ENCODE measurements around the gene TBC1D2. TPM values are rescaled to one million over a fixed set of nuclear protein-coding genes. Genes with fewer than 3 reads are reported as not detected.

The TBC1D2 gene
- total and polyA plus RNA-seq, 2 of the 13 experiments (the other 11 are each of a cell fraction or from before 2014, with no cell fraction given) = 2.0 to 2.8 TPM

DNA sequence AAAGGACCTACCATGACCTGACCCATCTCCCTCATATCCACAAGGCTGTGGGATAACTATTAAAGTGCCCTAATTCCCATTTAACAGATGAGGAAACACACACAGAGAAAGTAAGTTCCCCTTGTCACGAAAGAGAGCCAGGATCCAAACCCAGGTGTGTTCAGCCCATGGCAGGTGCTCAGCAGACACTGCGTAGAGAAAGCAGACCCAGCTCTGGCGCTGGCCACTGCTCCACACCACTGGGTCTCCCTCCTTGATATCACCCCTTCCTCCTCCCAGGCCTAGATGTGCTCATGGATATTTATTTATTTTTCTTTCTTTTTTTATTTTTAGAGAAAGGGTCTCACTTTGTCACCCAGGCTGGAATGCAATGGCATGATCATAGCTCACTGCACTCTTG is 39.1 kb downstream of the TBC1D2 start:
- no peak overlapping the region for H3K27ac ChIP-seq (ENCODE audit: extremely low read length, insufficient read depth, low read length)
- H3K9ac ChIP-seq (ENCODE audit: insufficient read depth, low read depth, low read length) = no peak overlapping the region
- no peaks in the 10 kb centered on the region for H3K79me2 ChIP-seq (ENCODE audit: insufficient read depth, low read length)
- H4K20me1 ChIP-seq (ENCODE audit: insufficient read depth, low read length) = no peaks in the 10 kb centered on the region
- 100% methylated on average over 3 of the region's 3 CpGs for WGBS (ENCODE audit: low lambda C conversion rate)
- ATAC-seq (no peak), FAIRE-seq (no peak), DNase-seq (ENCODE audit: low spot score) (no peak)
- H3K9me3 ChIP-seq (ENCODE audit: low read length) = no peaks in the 10 kb centered on the region
- no peak overlapping the region for H2AFZ ChIP-seq (ENCODE audit: low read length)
- intact Hi-C loops (cut with micrococcal nuclease; ENCODE audit: unreplicated experiment) (no loop called here), in situ Hi-C loops (cut with HindIII; ENCODE audit: extremely low pct_ligation_motif_present, low pct_unique_long_range_greater_than_20kb) (no loop called here)
- no TSS peak for BruUV-seq (replicated peaks)
- peaks cover 14% of the 10 kb centered on the region for H3K4me1 ChIP-seq (ENCODE audit: insufficient read depth, low read length)
- H3K4me2 ChIP-seq (ENCODE audit: low read depth, low read length) = no peak overlapping the region
- H3K4me3 ChIP-seq (replicated peaks in 1 of 3; ENCODE audit: insufficient read depth in 1 of 3, low read depth in 2 of 3, low read length in 3 of 3) = no peak overlapping the region
- no peak for TF ChIP-seq XRCC5 (optimal IDR thresholded peaks at IDR 0.05; ENCODE audit: low read length)
- no peak for TF ChIP-seq USF2 (IDR thresholded peaks at IDR 0.05; ENCODE audit: low read depth, low read length)
- no peak for TF ChIP-seq USF2 (CRISPR knock-in tag; IDR thresholded peaks at IDR 0.05; ENCODE audit: borderline replicate concordance)
- TF ChIP-seq ZNF589 (CRISPR knock-in tag; conservative IDR thresholded peaks at IDR 0.05) = no peak
- TF ChIP-seq DPF2 (CRISPR knock-in tag; IDR thresholded peaks at IDR 0.05; ENCODE audit: borderline replicate concordance, low read depth) = no peak
- no peak for TF ChIP-seq ZNF333 (CRISPR knock-in tag; IDR thresholded peaks at IDR 0.05; ENCODE audit: borderline replicate concordance)
- TF ChIP-seq RAD21 (CRISPR knock-in tag; IDR thresholded peaks at IDR 0.05) = no peak
- no peak for TF ChIP-seq ZFP36L1 (CRISPR knock-in tag; IDR thresholded peaks at IDR 0.05)
- TF ChIP-seq ZZZ3 (CRISPR knock-in tag; IDR thresholded peaks at IDR 0.05; ENCODE audit: borderline replicate concordance) = no peak
- TF ChIP-seq BHLHE40 (IDR thresholded peaks at IDR 0.05; ENCODE audit: low read length) = no peak
- TF ChIP-seq THAP11 (CRISPR knock-in tag; IDR thresholded peaks at IDR 0.05) = no peak
- no peak for TF ChIP-seq SMARCC2 (IDR thresholded peaks at IDR 0.05)
- TF ChIP-seq BORCS8-MEF2B (CRISPR knock-in tag; IDR thresholded peaks at IDR 0.05) = no peak
- ChIA-PET CTCF (ENCODE audit: low intra/inter-chr PET ratio, low total read pairs) (interaction anchor here (1.5 kb wide), 1 partner anchor 23 kb away, joined by 4 read pairs; the partner anchor contains the start of gene CORO2A), POLR2A (no interaction called here)
- H3K27me3 ChIP-seq (ENCODE audit: control insufficient read depth in 1 of 2, insufficient read depth in 2 of 2, low read length in 2 of 2) = no peaks in the 10 kb centered on the region
- H3K36me3 ChIP-seq (replicated peaks in 1 of 2; ENCODE audit: control insufficient read depth in 1 of 2, insufficient read depth in 2 of 2, low read length in 2 of 2) = no peaks in the 10 kb centered on the region; a peak in 1 of 5 replicates

All from HepG2 (cell line).